Activated CD4-positive, alpha-beta T cell treated with anti-CD3 and anti-CD28 coated beads, Interleukin-2, Interleukin-6, amounts not matched to agents 100 ng/mL and 50 ng/mL, durations not matched to agents 16 hours and 8 hours (primary cell): ENCODE data around the gene L3MBTL3.
"Not testable (repeated sequence)": the region's sequence is repeated elsewhere in the genome, so short reads cannot be mapped to it uniquely, and the experiment has no call there.

Experiments
- DNase-seq: peaks from one replicate; pipeline ENCODE4 v3.0.0-alpha.2; 2020

Gene L3MBTL3

GRCh38 chr6:130147111-130147510 lies 128.7 kb downstream of the L3MBTL3 start:
- no peak for DNase-seq

GRCh38 chr6:130148181-130148580 lies 129.8 kb downstream of the L3MBTL3 start:
- peak; percentile 14 for DNase-seq

GRCh38 chr6:130149016-130149415 lies 130.6 kb downstream of the L3MBTL3 start:
- not testable (repeated sequence) for DNase-seq

GRCh38 chr6:130150906-130151305 lies 132.5 kb downstream of the L3MBTL3 start:
- DNase-seq, result no peak

GRCh38 chr6:130152908-130153510 lies 134.6 kb downstream of the L3MBTL3 start:
- no peak for DNase-seq

- DNase-seq, result no peak
Observed at GRCh38 chr6:130156908-130157307, 138.5 kb downstream of the L3MBTL3 start.

- DNase-seq, result no peak
Observed at GRCh38 chr6:130158056-130158455, 139.7 kb downstream of the L3MBTL3 start.

GRCh38 chr6:130158548-130158947 lies 140.2 kb downstream of the L3MBTL3 start:
- DNase-seq, result no peak

- DNase-seq, result no peak
Observed at GRCh38 chr6:130159956-130160355, 141.6 kb downstream of the L3MBTL3 start.

- no peak for DNase-seq
Observed at GRCh38 chr6:130161683-130162404, 143.5 kb downstream of the L3MBTL3 start.

GRCh38 chr6:130162421-130162820 lies 144.0 kb downstream of the L3MBTL3 start:
- DNase-seq, result no peak

GRCh38 chr6:130163266-130163665 lies 144.9 kb downstream of the L3MBTL3 start:
- DNase-seq, result no peak

GRCh38 chr6:130164251-130164650 lies 145.9 kb downstream of the L3MBTL3 start:
- DNase-seq, result no peak

GRCh38 chr6:130167655-130168054 lies 149.3 kb downstream of the L3MBTL3 start:
- no peak for DNase-seq

GRCh38 chr6:130170160-130170559 lies 151.8 kb downstream of the L3MBTL3 start:
- DNase-seq, result not testable (repeated sequence)

GRCh38 chr6:130173377-130174004 lies 155.1 kb downstream of the L3MBTL3 start:
- not testable (repeated sequence) for DNase-seq

GRCh38 chr6:130176378-130176777 lies 158.0 kb downstream of the L3MBTL3 start:
- no peak for DNase-seq

- DNase-seq, result no peak
Observed at GRCh38 chr6:130178692-130179091, 160.3 kb downstream of the L3MBTL3 start.

- DNase-seq, result no peak
Observed at GRCh38 chr6:130182466-130182865, 164.1 kb downstream of the L3MBTL3 start.

GRCh38 chr6:130183271-130184222 lies 165.2 kb downstream of the L3MBTL3 start:
- DNase-seq, result peak; percentile 49

GRCh38 chr6:130185658-130186057 lies 167.3 kb downstream of the L3MBTL3 start:
- DNase-seq, result no peak

- DNase-seq, result peak; percentile 42
Observed at GRCh38 chr6:130187335-130188206, 169.2 kb downstream of the L3MBTL3 start.
